GM21447 (cell line): ENCODE measurements around the gene PFDN1.
"Not testable (repeated sequence)": the region's sequence is repeated elsewhere in the genome, so short reads cannot be mapped to it uniquely, and the experiment has no call there.

ENCODE experiments used
- ATAC-seq: cut with Tn5 transposase; IDR thresholded peaks from one replicate; pipeline ENCODE4 v1.9.1; 2021; ENCODE audit not compliant: unreplicated experiment

PFDN1 gene

GRCh38 chr5:140217299-140218026 is 85.4 kb downstream of the PFDN1 start:
- no peak for ATAC-seq

GRCh38 chr5:140216478-140217074 is 86.3 kb downstream of the PFDN1 start:
- no peak for ATAC-seq

GRCh38 chr5:140215276-140215675 is 87.6 kb downstream of the PFDN1 start:
- no peak for ATAC-seq

GRCh38 chr5:140214831-140215230 is 88.1 kb downstream of the PFDN1 start:
- ATAC-seq: peak; percentile 50

GRCh38 chr5:140213370-140213983 is 89.4 kb downstream of the PFDN1 start:
- no peak for ATAC-seq

- ATAC-seq: no peak
Observed at GRCh38 chr5:140208065-140208464, 94.8 kb downstream of the PFDN1 start.

- ATAC-seq: peak; percentile 79
Observed at GRCh38 chr5:140207250-140207964, 95.5 kb downstream of the PFDN1 start.

GRCh38 chr5:140205952-140206351 is 96.9 kb downstream of the PFDN1 start:
- no peak for ATAC-seq

- no peak for ATAC-seq
Observed at GRCh38 chr5:140205216-140205615, 97.7 kb downstream of the PFDN1 start.

GRCh38 chr5:140202610-140203009 is 100.3 kb downstream of the PFDN1 start:
- ATAC-seq: no peak

- no peak for ATAC-seq
Observed at GRCh38 chr5:140202078-140202477, 100.8 kb downstream of the PFDN1 start.

GRCh38 chr5:140198915-140199314 is 104.0 kb downstream of the PFDN1 start:
- ATAC-seq: not testable (repeated sequence)

- ATAC-seq: no peak
Observed at GRCh38 chr5:140197023-140197422, 105.9 kb downstream of the PFDN1 start.

GRCh38 chr5:140196115-140196814 is 106.6 kb downstream of the PFDN1 start:
- ATAC-seq: no peak
